ENCODE data around the gene GABPA.

Gene GABPA

GRCh38 chr21:25742900-25743299, 8.1 kb downstream of the GABPA start:
- WGBS (ENCODE audit: extremely low coverage, insufficient coverage, insufficient read length) = no CpG with 5 or more reads among the region's 3 CpGs
- H3K36me3 ChIP-seq (ENCODE audit: control insufficient read depth in 1 of 2, insufficient read depth in 2 of 2, low read length in 2 of 2) = peaks cover 3 to 4% of the 10 kb centered on the region in 2 experiments

DNA sequence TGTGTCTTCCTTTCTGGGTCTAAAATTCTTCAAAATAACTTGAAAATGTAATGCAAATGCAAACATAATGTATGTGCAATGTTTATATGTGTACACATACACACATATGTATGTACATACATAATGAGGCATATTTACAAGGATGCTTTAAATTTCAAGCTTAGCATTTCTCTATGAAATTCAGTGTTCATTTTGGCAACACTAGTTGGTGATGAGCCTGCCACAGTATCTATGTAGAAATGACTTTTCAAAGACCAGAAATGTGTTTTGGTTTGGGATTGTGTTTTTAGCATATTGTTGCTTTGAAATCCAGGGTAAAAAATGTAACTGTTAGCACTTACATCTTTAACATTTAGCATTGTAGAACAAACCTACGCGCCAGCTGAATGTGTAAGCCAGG, 10.1 kb downstream of the GABPA start:
- no peak overlapping the region for H3K23ac ChIP-seq (ENCODE audit: low read length)
- H3K79me1 ChIP-seq (ENCODE audit: low read length) = no peaks in the 10 kb centered on the region
- H3K4me2 ChIP-seq (ENCODE audit: low read length) = no peak overlapping the region
- H3K9ac ChIP-seq (ENCODE audit: low read length) = no peak overlapping the region
- H3K14ac ChIP-seq (ENCODE audit: low read length) = no peak overlapping the region
- H3K79me2 ChIP-seq (ENCODE audit: control insufficient read depth, insufficient read depth, low read length, poor library complexity) = no peaks in the 10 kb centered on the region
- WGBS (ENCODE audit: extremely low coverage, insufficient coverage, insufficient read length) = no CpG with 5 or more reads among the region's 2 CpGs
- H3K4ac ChIP-seq (ENCODE audit: low read depth, low read length) = no peak overlapping the region
- H3K36me3 ChIP-seq (ENCODE audit: control insufficient read depth in 1 of 2, insufficient read depth in 2 of 2, low read length in 2 of 2) = peaks cover 7 to 11% of the 10 kb centered on the region in 2 experiments
- no peak overlapping the region for H3K18ac ChIP-seq (ENCODE audit: low read length)
- H3K27me3 ChIP-seq (ENCODE audit: insufficient read depth, low read length) = no peaks in the 10 kb centered on the region
- no peak overlapping the region for H2BK12ac ChIP-seq (ENCODE audit: low read length)
- no peak for DNase-seq
- H3K27ac ChIP-seq (ENCODE audit: low read depth, low read length) = no peak overlapping the region
- H3K4me1 ChIP-seq (ENCODE audit: control insufficient read depth in 1 of 2, insufficient read depth in 2 of 2, low read length in 2 of 2) = no peaks in the 10 kb centered on the region
- no peaks in the 10 kb centered on the region for H3K9me3 ChIP-seq (ENCODE audit: insufficient read depth, low read depth, low read length)
- no peak overlapping the region for H2BK5ac ChIP-seq (ENCODE audit: low read depth, low read length, poor library complexity)
- no peak overlapping the region for H3K4me3 ChIP-seq (ENCODE audit: low read depth, low read length)
- H4K91ac ChIP-seq (ENCODE audit: low read depth, low read length) = no peak overlapping the region
- no peak overlapping the region for H2AK5ac ChIP-seq (ENCODE audit: low read length)
- H2AFZ ChIP-seq (ENCODE audit: insufficient read depth, low read length, poor library complexity) = no peak overlapping the region
- H4K12ac ChIP-seq (ENCODE audit: low read depth, low read length) = no peak overlapping the region
- no peak overlapping the region for H4K8ac ChIP-seq (ENCODE audit: low read depth, low read length)
- H2BK120ac ChIP-seq (ENCODE audit: insufficient read depth, low read length, poor library complexity) = no peak overlapping the region

More at GRCh38 chr21:25742900-25743299, 8.1 kb downstream of the GABPA start:
- Histone ChIP-seq H3K79me2 (ENCODE audit: control insufficient read depth, insufficient read depth, low read length, poor library complexity) (no peaks in the 10 kb centered on the region), H3K4me3 (ENCODE audit: low read depth, low read length) (no peak overlapping the region), H3K23ac (ENCODE audit: low read length) (no peak overlapping the region), H2AFZ (ENCODE audit: insufficient read depth, low read length, poor library complexity) (no peak overlapping the region), H2BK5ac (ENCODE audit: low read depth, low read length, poor library complexity) (no peak overlapping the region), H3K14ac (ENCODE audit: low read length) (no peak overlapping the region), H4K91ac (ENCODE audit: low read depth, low read length) (no peak overlapping the region), H3K9me3 (ENCODE audit: insufficient read depth, low read depth, low read length) (no peaks in the 10 kb centered on the region), H3K4ac (ENCODE audit: low read depth, low read length) (no peak overlapping the region), H3K79me1 (ENCODE audit: low read length) (no peaks in the 10 kb centered on the region), H3K4me2 (ENCODE audit: low read length) (no peak overlapping the region), H3K9ac (ENCODE audit: low read length) (no peak overlapping the region), H2BK12ac (ENCODE audit: low read length) (no peak overlapping the region), H3K27ac (ENCODE audit: low read depth, low read length) (no peak overlapping the region), H4K12ac (ENCODE audit: low read depth, low read length) (no peak overlapping the region), H2BK120ac (ENCODE audit: insufficient read depth, low read length, poor library complexity) (no peak overlapping the region), H3K4me1 (ENCODE audit: control insufficient read depth in 1 of 2, insufficient read depth in 2 of 2, low read length in 2 of 2) (no peaks in the 10 kb centered on the region), H3K27me3 (ENCODE audit: insufficient read depth, low read length) (no peaks in the 10 kb centered on the region), H3K18ac (ENCODE audit: low read length) (no peak overlapping the region), H4K8ac (ENCODE audit: low read depth, low read length) (no peak overlapping the region), H2AK5ac (ENCODE audit: low read length) (no peak overlapping the region)
- no peak for DNase-seq

DNA sequence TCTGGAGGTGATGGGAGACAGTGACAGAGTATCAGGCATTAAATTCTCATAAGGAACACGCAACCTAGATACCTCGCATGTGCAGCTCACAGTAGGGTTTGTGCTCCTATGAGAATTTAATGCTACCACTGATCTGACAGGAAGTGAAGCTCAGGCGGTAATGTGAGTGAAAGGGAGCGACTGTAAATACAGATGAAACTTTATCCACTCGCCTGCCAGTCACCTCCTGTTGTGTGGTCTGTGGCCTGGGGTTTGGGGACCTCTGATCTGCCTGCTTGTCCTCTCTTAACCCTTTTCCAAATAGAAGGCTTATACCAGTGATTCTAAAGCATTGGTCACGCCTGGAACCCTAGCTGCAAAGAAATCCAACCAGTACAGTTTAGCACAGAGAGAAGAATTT, 15.3 kb downstream of the GABPA start:
- Histone ChIP-seq H3K4me2 (ENCODE audit: low read length) (no peak overlapping the region), H2BK120ac (ENCODE audit: insufficient read depth, low read length, poor library complexity) (no peak overlapping the region), H4K91ac (ENCODE audit: low read depth, low read length) (no peak overlapping the region), H2AFZ (ENCODE audit: insufficient read depth, low read length, poor library complexity) (no peak overlapping the region), H3K23ac (ENCODE audit: low read length) (no peak overlapping the region), H3K27me3 (ENCODE audit: insufficient read depth, low read length) (no peaks in the 10 kb centered on the region), H3K36me3 (ENCODE audit: control insufficient read depth in 1 of 2, insufficient read depth in 2 of 2, low read length in 2 of 2) (peaks cover 9 to 11% of the 10 kb centered on the region in 2 experiments), H3K18ac (ENCODE audit: low read length) (no peak overlapping the region), H3K9ac (ENCODE audit: low read length) (no peak overlapping the region), H3K79me1 (ENCODE audit: low read length) (no peaks in the 10 kb centered on the region), H3K4me1 (ENCODE audit: control insufficient read depth in 1 of 2, insufficient read depth in 2 of 2, low read length in 2 of 2) (no peaks in the 10 kb centered on the region), H3K9me3 (ENCODE audit: insufficient read depth, low read depth, low read length) (no peaks in the 10 kb centered on the region), H2AK5ac (ENCODE audit: low read length) (no peak overlapping the region), H4K8ac (ENCODE audit: low read depth, low read length) (no peak overlapping the region), H3K14ac (ENCODE audit: low read length) (no peak overlapping the region), H3K79me2 (ENCODE audit: control insufficient read depth, insufficient read depth, low read length, poor library complexity) (no peaks in the 10 kb centered on the region), H3K27ac (ENCODE audit: low read depth, low read length) (no peak overlapping the region), H3K4me3 (ENCODE audit: low read depth, low read length) (no peak overlapping the region), H2BK12ac (ENCODE audit: low read length) (no peak overlapping the region), H4K12ac (ENCODE audit: low read depth, low read length) (no peak overlapping the region), H2BK5ac (ENCODE audit: low read depth, low read length, poor library complexity) (no peak overlapping the region), H3K4ac (ENCODE audit: low read depth, low read length) (no peak overlapping the region)
- no peak for DNase-seq
- no CpG with 5 or more reads among the region's 6 CpGs for WGBS (ENCODE audit: extremely low coverage, insufficient coverage, insufficient read length)

DNA sequence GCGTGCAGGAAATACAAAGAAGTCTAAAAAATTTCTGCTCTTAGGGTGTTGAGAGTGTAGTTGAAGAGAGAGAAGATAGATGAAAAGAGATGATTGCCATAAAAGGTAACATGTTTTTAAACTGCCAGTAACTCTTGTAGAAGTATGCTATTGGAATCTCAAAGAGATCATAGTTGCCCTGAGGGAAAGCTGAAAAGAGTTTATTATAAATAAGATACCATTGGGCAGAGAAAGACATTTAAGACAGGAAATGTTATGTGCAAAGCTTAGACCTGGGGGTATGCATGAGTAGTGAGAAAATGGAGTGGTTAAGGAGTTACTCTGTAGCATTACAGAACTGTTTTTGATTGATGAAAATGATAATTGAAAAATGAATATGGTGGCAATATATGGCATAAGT, 17.6 kb downstream of the GABPA start:
- no peak overlapping the region for H3K14ac ChIP-seq (ENCODE audit: low read length)
- no peak for DNase-seq
- no peak overlapping the region for H4K91ac ChIP-seq (ENCODE audit: low read depth, low read length)
- H3K4ac ChIP-seq (ENCODE audit: low read depth, low read length) = no peak overlapping the region
- H3K23ac ChIP-seq (ENCODE audit: low read length) = no peak overlapping the region
- no peak overlapping the region for H2AFZ ChIP-seq (ENCODE audit: insufficient read depth, low read length, poor library complexity)
- H2AK5ac ChIP-seq (ENCODE audit: low read length) = no peak overlapping the region
- H3K79me1 ChIP-seq (ENCODE audit: low read length) = no peaks in the 10 kb centered on the region
- no peak overlapping the region for H4K12ac ChIP-seq (ENCODE audit: low read depth, low read length)
- no peaks in the 10 kb centered on the region for H3K27me3 ChIP-seq (ENCODE audit: insufficient read depth, low read length)
- H3K79me2 ChIP-seq (ENCODE audit: control insufficient read depth, insufficient read depth, low read length, poor library complexity) = no peaks in the 10 kb centered on the region
- H3K4me3 ChIP-seq (ENCODE audit: low read depth, low read length) = no peak overlapping the region
- no peak overlapping the region for H3K18ac ChIP-seq (ENCODE audit: low read length)
- H3K36me3 ChIP-seq (ENCODE audit: control insufficient read depth in 1 of 2, insufficient read depth in 2 of 2, low read length in 2 of 2) = peaks cover 6 to 9% of the 10 kb centered on the region in 2 experiments
- H4K8ac ChIP-seq (ENCODE audit: low read depth, low read length) = no peak overlapping the region
- H3K4me2 ChIP-seq (ENCODE audit: low read length) = no peak overlapping the region
- H3K27ac ChIP-seq (ENCODE audit: low read depth, low read length) = no peak overlapping the region
- H3K9me3 ChIP-seq (ENCODE audit: insufficient read depth, low read depth, low read length) = no peaks in the 10 kb centered on the region
- WGBS (ENCODE audit: extremely low coverage, insufficient coverage, insufficient read length) = no CpG with 5 or more reads among the region's 1 CpG
- H2BK120ac ChIP-seq (ENCODE audit: insufficient read depth, low read length, poor library complexity) = no peak overlapping the region
- no peaks in the 10 kb centered on the region for H3K4me1 ChIP-seq (ENCODE audit: control insufficient read depth in 1 of 2, insufficient read depth in 2 of 2, low read length in 2 of 2)
- no peak overlapping the region for H2BK12ac ChIP-seq (ENCODE audit: low read length)
- H2BK5ac ChIP-seq (ENCODE audit: low read depth, low read length, poor library complexity) = no peak overlapping the region
- H3K9ac ChIP-seq (ENCODE audit: low read length) = no peak overlapping the region

Measured in trophoblast cell (in vitro differentiated cells and primary cell).